HAP-1 (cell line): Measurements from ENCODE around the gene MPP2.
A peak's percentile ranks its signal among the peaks of the same experiment; 100 is the strongest.

Source experiments
- DNase-seq, 2 experiments: peaks; one replicate each; pipeline ENCODE4 v3.0.0-alpha.2; 2016 to 2020; ENCODE audit warnings: low spot score in 2 of 2
- H3K27me3 ChIP-seq: fragments of 250-450 bp; sonication (Bioruptor Pico); 2 replicates; pipeline ENCODE4 v1.5.1; 2020; ENCODE audit warnings: low read depth, mild to moderate bottlenecking, moderate library complexity
- H3K36me3 ChIP-seq: fragments of 250-450 bp; sonication (Bioruptor Pico); replicated peaks from 2 replicates; pipeline ENCODE4 v1.5.1; 2020; ENCODE audit warnings: mild to moderate bottlenecking
- H3K4me1 ChIP-seq: fragments of 250-450 bp; sonication (Bioruptor Pico); 2 replicates; pipeline ENCODE4 v1.5.1; 2020; ENCODE audit warnings: mild to moderate bottlenecking
- H3K4me3 ChIP-seq: fragments of 250-450 bp; sonication (Bioruptor Pico); 2 replicates; pipeline ENCODE4 v1.5.1; 2020; ENCODE audit warnings: mild to moderate bottlenecking, moderate library complexity
- H3K9me3 ChIP-seq: fragments of 250-450 bp; sonication (Bioruptor Pico); 2 replicates; pipeline ENCODE4 v1.5.1; 2020; ENCODE audit warnings: mild to moderate bottlenecking, moderate library complexity
- in situ Hi-C: fragments of 300-500 bp; cut with MboI; formaldehyde crosslinking; loops from 3 replicates; pipeline ENCODE4 v1.14.3; 2020; ENCODE audit warnings: low sequenced_read_pairs, inconsistent platforms, mixed read lengths

The MPP2 gene

DNA sequence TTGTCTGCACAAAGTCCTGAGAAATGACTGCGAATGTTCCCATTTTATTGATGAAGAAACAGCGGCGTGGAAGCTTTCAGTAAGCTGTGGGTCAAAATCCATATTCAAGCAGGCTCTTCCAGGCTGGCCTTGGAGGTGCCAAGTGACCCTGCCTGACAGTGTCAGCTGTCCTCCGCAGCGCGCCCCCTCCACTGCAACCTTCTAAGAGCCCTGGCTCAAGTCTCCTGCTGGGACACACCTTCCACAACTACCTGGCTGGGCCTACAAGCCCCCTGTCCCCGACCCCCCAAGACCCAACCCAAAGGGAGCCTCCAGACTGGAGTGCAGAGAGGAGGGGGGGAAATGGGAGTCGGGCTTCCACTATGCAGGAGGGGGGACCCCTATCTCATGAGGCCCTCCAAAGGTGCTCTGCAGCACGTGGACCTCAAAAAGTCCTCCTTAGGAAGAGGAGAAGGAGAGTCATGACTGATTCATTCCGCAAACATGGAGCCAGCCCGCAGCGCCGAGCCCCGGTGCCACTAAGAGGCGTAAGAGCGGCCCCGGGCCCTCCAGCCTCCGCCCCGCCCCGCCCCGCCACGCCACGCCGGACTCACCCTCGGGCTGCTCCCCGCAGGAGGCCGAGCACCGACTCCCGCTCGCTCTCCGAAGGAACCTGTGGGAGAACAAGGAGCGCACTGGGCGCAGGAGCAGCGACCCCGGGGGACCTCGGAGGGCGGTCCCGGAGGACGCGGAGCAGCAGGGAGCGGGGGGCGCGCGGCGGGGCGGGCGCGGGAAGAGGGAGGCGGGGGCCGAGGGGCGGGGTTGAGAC, 75.0 kb downstream of the MPP2 start:
- peak overlapping the region; percentile 55 for H3K4me3 ChIP-seq
- DNase-seq = peak in 1 of 2 experiments; percentile 77
- H3K36me3 ChIP-seq = peaks cover 11% of the 10 kb centered on the region
- H3K4me1 ChIP-seq = peaks cover 7% of the 10 kb centered on the region; the same call in 1 of the 2 replicates
- H3K27me3 ChIP-seq = no peaks in the 10 kb centered on the region
- no peaks in the 10 kb centered on the region for H3K9me3 ChIP-seq
- in situ Hi-C loops = no loop called here

DNA sequence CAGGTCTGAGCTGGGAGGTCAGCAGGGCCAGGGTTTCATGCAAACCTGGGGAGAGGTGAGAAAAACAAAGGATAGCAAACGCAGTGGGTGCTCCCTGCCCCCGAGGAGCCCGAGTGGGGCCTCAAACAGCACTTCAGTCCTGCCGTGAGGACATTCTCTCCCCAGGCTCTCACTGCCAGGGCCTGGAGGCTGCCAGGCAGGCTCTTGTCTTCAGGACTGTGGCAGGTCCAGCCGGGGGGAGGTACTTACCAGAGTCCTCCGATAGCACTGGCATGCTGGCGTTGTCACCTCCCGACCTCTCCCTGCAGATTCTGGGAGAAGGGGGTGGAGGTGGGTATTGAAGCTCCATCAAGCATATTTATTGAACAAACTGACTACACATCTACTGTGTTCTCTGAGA, 75.7 kb downstream of the MPP2 start:
- H3K4me3 ChIP-seq = no peak overlapping the region
- no peaks in the 10 kb centered on the region for H3K9me3 ChIP-seq
- peaks cover 11% of the 10 kb centered on the region for H3K36me3 ChIP-seq
- in situ Hi-C loops = no loop called here
- H3K4me1 ChIP-seq = peaks cover 7% of the 10 kb centered on the region; the same call in 1 of the 2 replicates
- H3K27me3 ChIP-seq = no peaks in the 10 kb centered on the region
- no peak for DNase-seq

DNA sequence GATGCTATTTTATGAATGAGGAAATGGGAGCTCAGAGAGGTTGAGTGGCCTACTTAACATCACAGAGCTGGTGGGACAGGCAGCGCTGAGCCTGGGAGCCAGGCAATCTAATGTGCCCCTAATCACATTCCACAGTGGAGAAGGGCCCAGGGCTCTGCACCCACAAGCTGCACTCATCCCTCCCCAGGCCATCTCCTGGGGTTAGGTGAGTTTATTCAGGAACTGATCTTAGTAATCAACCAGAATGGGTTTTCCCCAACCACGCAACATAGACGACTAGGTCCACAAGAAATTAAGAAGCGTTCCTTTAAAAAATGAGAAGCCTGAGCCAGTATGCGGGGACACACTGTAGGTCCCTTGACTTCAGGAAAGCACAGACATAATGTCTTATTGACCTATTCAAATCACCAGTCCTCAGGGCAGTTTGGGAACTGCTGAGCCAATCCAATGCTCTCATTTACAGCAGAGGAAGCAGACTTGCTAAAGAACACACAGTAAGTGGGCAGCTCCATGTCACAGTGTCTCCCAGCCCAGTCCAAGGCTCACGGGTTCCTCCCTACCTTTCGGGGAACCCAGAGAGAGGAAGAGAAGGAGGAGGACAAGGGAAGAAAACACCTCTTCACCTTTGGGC, 76.7 kb downstream of the MPP2 start:
- no peak overlapping the region for H3K4me3 ChIP-seq
- no peaks in the 10 kb centered on the region for H3K9me3 ChIP-seq
- no peak for DNase-seq
- no peaks in the 10 kb centered on the region for H3K27me3 ChIP-seq
- H3K36me3 ChIP-seq = peaks cover 14% of the 10 kb centered on the region
- H3K4me1 ChIP-seq = peaks cover 7% of the 10 kb centered on the region; the same call in 1 of the 2 replicates
- in situ Hi-C loops = no loop called here

DNA sequence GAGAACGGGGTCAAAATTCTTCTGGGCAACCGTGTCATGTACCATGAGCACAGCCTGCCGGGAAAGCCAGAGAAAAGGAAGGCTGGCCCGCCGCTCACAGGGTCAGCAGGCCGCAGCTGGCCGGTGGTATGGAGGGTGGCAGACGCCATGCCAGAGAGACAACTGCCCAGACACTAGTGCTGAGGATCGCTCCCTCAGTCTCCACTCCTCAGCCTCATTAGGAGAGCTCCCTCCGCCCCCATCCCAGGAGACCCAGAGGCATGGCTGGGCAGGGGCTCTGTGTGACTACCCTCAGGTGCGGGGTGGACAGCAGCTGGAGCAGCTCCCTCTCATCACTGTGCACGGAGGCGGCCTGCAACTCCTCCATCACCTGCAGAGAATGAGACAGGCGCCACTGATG, 77.6 kb downstream of the MPP2 start:
- peaks cover 21% of the 10 kb centered on the region for H3K36me3 ChIP-seq
- DNase-seq = no peak
- H3K4me3 ChIP-seq = no peak overlapping the region
- no peaks in the 10 kb centered on the region for H3K9me3 ChIP-seq
- H3K27me3 ChIP-seq = no peaks in the 10 kb centered on the region
- peaks cover 7% of the 10 kb centered on the region; the same call in 1 of the 2 replicates for H3K4me1 ChIP-seq
- in situ Hi-C loops = no loop called here

DNA sequence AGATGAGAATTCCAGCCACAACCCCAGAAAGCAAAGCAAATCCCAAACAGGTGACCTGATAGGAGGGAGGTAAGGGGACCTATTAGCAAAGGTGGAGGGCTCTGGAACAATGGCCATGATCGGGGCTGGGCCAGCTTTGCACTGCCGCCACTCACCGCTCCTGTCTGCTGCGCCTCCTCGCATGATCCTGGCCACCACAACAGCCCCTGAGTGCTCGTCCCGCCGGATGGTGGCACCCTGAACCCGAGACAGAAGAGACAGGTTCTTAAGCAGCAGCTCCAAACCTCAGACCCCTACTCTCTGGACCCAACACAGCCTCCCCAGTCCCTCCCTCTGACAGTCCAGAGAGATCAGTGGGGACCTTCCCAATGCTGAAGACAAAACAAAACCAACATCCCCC, 79.7 kb downstream of the MPP2 start:
- H3K4me1 ChIP-seq = peaks cover 5% of the 10 kb centered on the region; the same call in 1 of the 2 replicates
- H3K36me3 ChIP-seq = peaks cover 21% of the 10 kb centered on the region
- no peaks in the 10 kb centered on the region for H3K9me3 ChIP-seq
- DNase-seq = no peak
- no peaks in the 10 kb centered on the region for H3K27me3 ChIP-seq
- no peak overlapping the region for H3K4me3 ChIP-seq
- in situ Hi-C loops = no loop called here

DNA sequence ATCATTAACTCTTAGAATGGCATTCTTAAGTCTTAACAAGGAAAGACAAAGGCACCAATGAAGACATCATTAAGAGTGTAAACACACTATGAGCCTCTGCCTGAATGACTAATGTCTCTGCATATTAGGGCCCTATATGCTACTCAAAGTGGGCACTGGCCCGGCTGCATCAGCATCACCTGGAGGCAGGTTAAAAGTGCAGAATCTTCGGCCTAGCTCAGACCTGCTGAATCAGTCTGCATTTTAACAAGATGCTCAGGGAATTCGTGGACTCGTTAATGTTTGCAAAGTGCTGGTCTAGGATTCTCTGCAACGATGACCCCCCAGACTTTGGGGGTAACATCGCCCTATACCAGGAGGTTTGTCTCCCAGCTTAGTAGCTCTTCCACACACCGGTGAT, 81.1 kb downstream of the MPP2 start:
- no peak overlapping the region for H3K4me3 ChIP-seq
- H3K27me3 ChIP-seq = no peaks in the 10 kb centered on the region
- no peak for DNase-seq
- in situ Hi-C loops = no loop called here
- H3K4me1 ChIP-seq = no peaks in the 10 kb centered on the region
- no peaks in the 10 kb centered on the region for H3K9me3 ChIP-seq
- peaks cover 23% of the 10 kb centered on the region for H3K36me3 ChIP-seq

DNA sequence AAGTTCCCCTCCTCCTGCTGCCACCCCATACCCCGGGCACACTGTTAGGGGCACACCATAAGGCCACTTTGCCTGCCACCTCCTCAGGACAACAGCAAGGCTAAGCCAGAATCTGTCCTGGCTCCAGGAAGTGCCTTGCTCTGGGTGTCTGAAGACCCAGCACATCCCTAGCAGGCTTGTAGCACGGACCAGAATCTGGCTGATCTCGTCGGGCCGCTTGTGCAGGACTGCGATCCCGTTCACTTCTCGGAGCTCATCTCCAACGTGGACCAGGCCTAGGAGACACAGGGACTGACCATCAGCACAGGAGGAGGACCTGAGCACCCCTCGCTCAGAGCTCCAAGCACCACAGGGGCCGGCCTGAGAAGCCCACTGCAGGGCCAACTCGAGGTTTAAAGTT, 81.8 kb downstream of the MPP2 start:
- Histone ChIP-seq H3K36me3 (peaks cover 25% of the 10 kb centered on the region), H3K27me3 (no peaks in the 10 kb centered on the region), H3K9me3 (no peaks in the 10 kb centered on the region), H3K4me3 (no peak overlapping the region), H3K4me1 (no peaks in the 10 kb centered on the region)
- in situ Hi-C loops = no loop called here
- no peak for DNase-seq
